ENCODE measurements around the gene UTS2R.
"Not testable (repeated sequence)": the region's sequence is repeated elsewhere in the genome, so short reads cannot be mapped to it uniquely, and the experiment has no call there.

UTS2R gene

GRCh38 chr17:82334622-82335394 lies 36.8 kb upstream of the UTS2R start:
- DNase-seq: no peak

- no peak for DNase-seq
Measured at GRCh38 chr17:82338858-82339633, 32.5 kb upstream of the UTS2R start.

- no peak for DNase-seq
Measured at GRCh38 chr17:82339634-82340580, 31.7 kb upstream of the UTS2R start.

GRCh38 chr17:82342361-82343079 lies 29.0 kb upstream of the UTS2R start:
- no peak for DNase-seq

- DNase-seq: no peak
Measured at GRCh38 chr17:82343560-82343959, 28.0 kb upstream of the UTS2R start.

GRCh38 chr17:82344175-82344907 lies 27.2 kb upstream of the UTS2R start:
- no peak for DNase-seq

- DNase-seq: no peak
Measured at GRCh38 chr17:82345151-82345976, 26.2 kb upstream of the UTS2R start.

- no peak for DNase-seq
Measured at GRCh38 chr17:82346342-82347300, 24.9 kb upstream of the UTS2R start.

- DNase-seq: not testable (repeated sequence)
Measured at GRCh38 chr17:82347994-82348393, 23.6 kb upstream of the UTS2R start.

GRCh38 chr17:82348434-82348833 lies 23.1 kb upstream of the UTS2R start:
- DNase-seq: no peak

- DNase-seq: no peak
Measured at GRCh38 chr17:82348866-82349265, 22.7 kb upstream of the UTS2R start.

GRCh38 chr17:82349287-82349701 lies 22.3 kb upstream of the UTS2R start:
- no peak for DNase-seq

GRCh38 chr17:82350182-82351030 lies 21.2 kb upstream of the UTS2R start:
- DNase-seq: no peak

GRCh38 chr17:82351254-82351712 lies 20.3 kb upstream of the UTS2R start:
- no peak for DNase-seq

- peak; percentile 72 for DNase-seq
Measured at GRCh38 chr17:82351713-82352488, 19.7 kb upstream of the UTS2R start.

GRCh38 chr17:82353484-82353883 lies 18.1 kb upstream of the UTS2R start:
- no peak for DNase-seq

- DNase-seq: no peak
Measured at GRCh38 chr17:82354804-82355308, 16.7 kb upstream of the UTS2R start.

All from effector CD8-positive, alpha-beta T cell (primary cell).